ENCODE measurements around the gene NDUFAF7. TPM values are rescaled to one million over a fixed set of nuclear protein-coding genes. Genes with fewer than 3 reads are reported as not detected.

The NDUFAF7 gene
- total and polyA plus RNA-seq, 10 of the 15 experiments (the other 5 are each of a cell fraction or from before 2014, with no cell fraction given), result 16.6 to 39.5 (median 24.3) TPM

- Histone ChIP-seq H4K20me1 (ENCODE audit: control insufficient read depth, insufficient read depth) (no peaks in the 10 kb centered on the region), H3K36me3 (ENCODE audit: control insufficient read depth in 2 of 2, insufficient read depth in 2 of 2, low read length in 1 of 2) (no peaks in the 10 kb centered on the region; a peak in 1 of 4 replicates), H3K27ac (ENCODE audit: control insufficient read depth, insufficient read depth) (no peak overlapping the region), H3K9ac (ENCODE audit: control insufficient read depth, insufficient read depth, low read length) (no peak overlapping the region), H3K4me1 (ENCODE audit: control insufficient read depth, insufficient read depth, low read length) (no peaks in the 10 kb centered on the region), H3K4me2 (ENCODE audit: control insufficient read depth, insufficient read depth) (no peak overlapping the region), H3K4me3 (no peak overlapping the region), H3K27me3 (replicated peaks in 1 of 2; ENCODE audit: control insufficient read depth in 2 of 2, insufficient read depth in 2 of 2, low read length in 1 of 2) (no peaks in the 10 kb centered on the region; a peak in 1 of 4 replicates), H2AFZ (ENCODE audit: control insufficient read depth, low read depth, low read length) (no peak overlapping the region), H3K79me2 (ENCODE audit: control insufficient read depth, insufficient read depth, low read length) (no peaks in the 10 kb centered on the region), H3K9me3 (replicated peaks; ENCODE audit: control insufficient read depth, insufficient read depth, low read length) (no peaks in the 10 kb centered on the region)
- CTCF ChIA-PET, result interaction anchor here (0.7 to 2.6 kb wide), 5 partner anchors 86 to 539 kb away, joined by 3 to 8 read pairs (median 3); no protein-coding TSS in a partner anchor
- WGBS (ENCODE audit: insufficient coverage, insufficient replicate concordance, low lambda C conversion rate, missing lambda C conversion rate), result 100% methylated on average over 2 of the region's 2 CpGs
- SMC1A ChIA-PET (ENCODE audit: uncharacterized antibody, unreplicated experiment), result no interaction called here
- POLR2A ChIA-PET, result no interaction called here
- TF ChIP-seq RAD21 (IDR thresholded peaks at IDR 0.05; ENCODE audit: insufficient read depth, low read depth, low read length) (peak; percentile 70), MEF2B (IDR thresholded peaks at IDR 0.05; ENCODE audit: partially characterized antibody, poor library complexity, severe bottlenecking) (no peak), BRCA1 (IDR thresholded peaks at IDR 0.05; ENCODE audit: low read depth, low read length) (no peak), SMC3 (IDR thresholded peaks at IDR 0.05; ENCODE audit: borderline replicate concordance, low read length) (0 out of 2 replicates have a peak, but pooled peaks have one; percentile 33), NRF1 (conservative IDR thresholded peaks at IDR 0.05; ENCODE audit: low read depth, low read length) (no peak), NR2C2 (IDR thresholded peaks at IDR 0.05; ENCODE audit: borderline replicate concordance, control insufficient read depth, insufficient read length, low read depth) (no peak), JUND (IDR thresholded peaks at IDR 0.05; ENCODE audit: low read depth, low read length) (no peak), CTCF (IDR thresholded peaks at IDR 0.05 in 2 of 3, conservative IDR thresholded peaks at IDR 0.05 in 1 of 3; ENCODE audit: control insufficient read depth in 2 of 3, extremely low read depth in 1 of 3, insufficient read depth in 1 of 3, low read depth in 3 of 3, low read length in 3 of 3) (peak; percentile 28 to 56 (median 30); a peak in 4 of 6 replicates), RELB (IDR thresholded peaks at IDR 0.05; ENCODE audit: low read depth) (no peak), FOXK2 (IDR thresholded peaks at IDR 0.05) (no peak), NR2F1 (conservative IDR thresholded peaks at IDR 0.05) (no peak), HDAC2 (IDR thresholded peaks at IDR 0.05) (no peak), BCL3 (IDR thresholded peaks at IDR 0.05; ENCODE audit: borderline replicate concordance, insufficient read depth, low read depth, low read length, poor library complexity, severe bottlenecking) (no peak), SUPT20H (IDR thresholded peaks at IDR 0.05; ENCODE audit: borderline replicate concordance, control insufficient read depth, low read depth, low read length) (no peak)
- ATAC-seq (peak; percentile 78), FAIRE-seq (peak; percentile 35), DNase-seq (ENCODE audit: low read depth, low spot score) (peak; percentile 7)
- intact Hi-C loops (cut with micrococcal nuclease; ENCODE audit: unreplicated experiment), result loop anchor here (5.0 to 10.0 kb wide), 2 partner anchors 104 to 547 kb away; no protein-coding TSS in a partner anchor
- RAD21 ChIA-PET (ENCODE audit: unreplicated experiment), result no interaction called here
- in situ Hi-C loops (cut with MboI), result no loop called here
- no TSS peak for BruUV-seq (replicated peaks)
These were observed 56.5 kb downstream of the NDUFAF7 start for GRCh38 chr2:37287966-37288365.
